Osteoblast (primary cell): ENCODE results near the gene WRAP73. TPM values are rescaled to one million over a fixed set of nuclear protein-coding genes. Genes with fewer than 3 reads are reported as not detected.

Source experiments
- DNase-seq: peaks from one replicate; pipeline ENCODE4 v3.0.0; 2011; ENCODE audit warnings: low spot score, mixed read lengths; ENCODE audit not compliant: insufficient read length; ENCODE audit errors: missing footprints
- H2AFZ ChIP-seq: 2 replicates; pipeline ENCODE4 v1.6.0; 2011; ENCODE audit warnings: mild to moderate bottlenecking, low read length
- H3K27ac ChIP-seq: 2 replicates; pipeline ENCODE4 v1.5.1; 2011; ENCODE audit warnings: mild to moderate bottlenecking, low read depth, low read length, moderate library complexity
- H3K27me3 ChIP-seq: 2 replicates; pipeline ENCODE4 v1.6.0; 2012; ENCODE audit warnings: mild to moderate bottlenecking, control low read depth, inconsistent platforms, low read length, moderate library complexity; ENCODE audit not compliant: insufficient read depth
- H3K36me3 ChIP-seq: 2 replicates; pipeline ENCODE4 v1.5.1; 2011; ENCODE audit warnings: mild to moderate bottlenecking, low read length, control low read depth, moderate library complexity; ENCODE audit not compliant: insufficient read depth
- H3K4me1 ChIP-seq: 2 replicates; pipeline ENCODE4 v1.5.1; 2011; ENCODE audit warnings: mild to moderate bottlenecking, low read length, control low read depth, moderate library complexity; ENCODE audit not compliant: insufficient read depth
- H3K4me2 ChIP-seq: 2 replicates; pipeline ENCODE4 v1.6.0; 2011; ENCODE audit warnings: mild to moderate bottlenecking, low read length; ENCODE audit not compliant: insufficient read depth
- H3K4me3 ChIP-seq: fragments of 200-600 bp; sonication (generic); 3 replicates; pipeline ENCODE4 v1.5.1; 2012; ENCODE audit warnings: mild to moderate bottlenecking, low read length, inconsistent platforms; ENCODE audit not compliant: insufficient read depth
- H3K79me2 ChIP-seq: 2 replicates; pipeline ENCODE4 v1.6.0; 2012; ENCODE audit warnings: mild to moderate bottlenecking, low read length, control low read depth, inconsistent platforms; ENCODE audit not compliant: insufficient read depth
- H3K9me3 ChIP-seq: 2 replicates; pipeline ENCODE4 v1.5.1; 2011; ENCODE audit warnings: low read depth, low read length, control low read depth
- H4K20me1 ChIP-seq: 2 replicates; pipeline ENCODE4 v1.6.0; 2012; ENCODE audit warnings: mild to moderate bottlenecking, low read length, control low read depth; ENCODE audit not compliant: insufficient read depth
- CTCF ChIP-seq: IDR thresholded peaks from 2 replicates; pipeline ENCODE4 v1.5.1; 2011; ENCODE audit warnings: mild to moderate bottlenecking, low read depth, low read length, moderate library complexity; ENCODE audit errors: extremely low read depth
- total RNA-seq: library from RNA; depleted of rRNA; stranded (reverse); fragments of >200 nt; gene quantifications from 2 replicates; pipeline ENCODE4 v1.2.3, GENCODE V29; 2012

WRAP73 gene
- total RNA-seq, 1 donor: 9.8 TPM

DNA sequence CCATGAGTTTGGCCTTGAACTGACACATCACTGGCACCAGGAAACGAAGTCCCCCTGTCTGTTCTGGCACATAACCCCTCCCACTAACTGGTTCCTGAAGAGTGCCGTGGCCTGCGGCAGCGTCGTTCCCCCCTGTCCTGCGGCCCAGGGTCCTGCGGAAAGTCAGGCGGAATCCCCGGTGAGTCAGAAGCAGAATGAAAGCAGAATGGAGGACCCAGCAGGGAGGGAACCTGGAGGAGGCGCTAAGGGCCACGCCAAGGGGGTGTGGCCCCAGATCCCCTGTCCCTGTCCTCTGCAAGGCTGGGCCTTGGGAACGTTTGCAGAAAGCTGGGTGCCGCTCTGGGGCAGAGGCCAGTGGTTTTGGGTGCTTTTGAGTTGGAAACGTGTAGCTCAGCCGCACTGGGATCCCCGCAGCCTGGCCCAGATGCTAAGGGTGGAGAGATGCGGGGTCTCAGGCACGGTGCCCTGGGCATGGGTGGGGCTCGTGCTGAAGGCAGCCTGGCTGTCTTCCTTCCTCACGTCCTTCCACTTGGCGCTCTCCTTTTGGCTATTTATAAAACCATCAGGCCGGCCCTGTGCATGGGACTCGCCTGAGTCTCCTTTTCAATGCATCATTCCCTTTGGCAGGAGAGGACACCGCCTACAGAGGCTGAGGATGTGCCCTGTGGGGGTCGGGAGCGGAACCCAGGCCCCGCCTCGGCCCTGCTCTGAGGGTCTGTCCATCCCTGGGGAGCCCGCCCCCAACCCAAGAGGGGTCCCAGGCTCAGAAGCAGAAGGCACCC lies 38.6 kb upstream of the WRAP73 start:
- H3K4me2 ChIP-seq: no peak overlapping the region

GRCh38 chr1:3687504-3687903 lies 37.6 kb upstream of the WRAP73 start:
- H3K4me2 ChIP-seq: no peak overlapping the region
- H3K4me3 ChIP-seq: no peak overlapping the region
- no peaks in the 10 kb centered on the region for H3K9me3 ChIP-seq
- no peaks in the 10 kb centered on the region for H4K20me1 ChIP-seq
- no peak for TF ChIP-seq CTCF
- H2AFZ ChIP-seq: no peak overlapping the region
- H3K4me1 ChIP-seq: no peaks in the 10 kb centered on the region
- no peaks in the 10 kb centered on the region for H3K27me3 ChIP-seq
- no peaks in the 10 kb centered on the region for H3K79me2 ChIP-seq
- no peaks in the 10 kb centered on the region for H3K36me3 ChIP-seq
- H3K27ac ChIP-seq: no peak overlapping the region
- no peak for DNase-seq

More for the DNA sequence above, 38.6 kb upstream of the WRAP73 start:
- Histone ChIP-seq H2AFZ (no peak overlapping the region), H3K4me3 (no peak overlapping the region), H4K20me1 (no peaks in the 10 kb centered on the region), H3K36me3 (no peaks in the 10 kb centered on the region), H3K4me1 (no peaks in the 10 kb centered on the region), H3K9me3 (no peaks in the 10 kb centered on the region), H3K27ac (no peak overlapping the region), H3K79me2 (no peaks in the 10 kb centered on the region), H3K27me3 (no peaks in the 10 kb centered on the region)
- TF ChIP-seq CTCF: no peak
- DNase-seq: no peak

GRCh38 chr1:3685906-3686305 lies 36.0 kb upstream of the WRAP73 start:
- no peaks in the 10 kb centered on the region for H3K36me3 ChIP-seq
- no peaks in the 10 kb centered on the region for H4K20me1 ChIP-seq
- no peak for DNase-seq
- no peak for TF ChIP-seq CTCF
- no peaks in the 10 kb centered on the region for H3K4me1 ChIP-seq
- H3K4me2 ChIP-seq: no peak overlapping the region
- no peaks in the 10 kb centered on the region for H3K27me3 ChIP-seq
- no peaks in the 10 kb centered on the region for H3K79me2 ChIP-seq
- no peak overlapping the region for H2AFZ ChIP-seq
- H3K4me3 ChIP-seq: no peak overlapping the region
- H3K27ac ChIP-seq: no peak overlapping the region
- no peaks in the 10 kb centered on the region for H3K9me3 ChIP-seq

DNA sequence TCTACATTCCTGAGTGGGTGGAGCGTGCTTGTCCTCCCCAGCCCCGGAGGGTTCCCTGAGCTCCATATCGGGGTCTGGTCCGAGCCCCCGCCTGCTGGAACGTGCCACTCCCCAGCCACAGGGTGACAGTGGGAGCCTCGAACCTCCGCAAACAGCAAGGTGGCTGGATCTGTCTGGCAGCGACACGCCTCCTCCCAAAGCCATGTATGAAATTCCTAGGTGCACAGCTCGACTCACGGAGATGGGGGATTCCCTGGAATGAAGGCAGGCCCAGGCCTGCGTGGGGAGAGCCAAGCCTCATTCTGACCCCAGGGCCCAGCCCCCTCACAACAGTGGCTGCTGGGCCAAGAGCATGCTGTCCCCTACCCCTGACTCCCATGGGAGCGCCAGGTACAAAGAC lies 35.3 kb upstream of the WRAP73 start:
- Histone ChIP-seq H3K4me3 (no peak overlapping the region), H4K20me1 (no peaks in the 10 kb centered on the region), H3K9me3 (no peaks in the 10 kb centered on the region), H3K27me3 (no peaks in the 10 kb centered on the region), H2AFZ (no peak overlapping the region), H3K79me2 (no peaks in the 10 kb centered on the region), H3K36me3 (no peaks in the 10 kb centered on the region), H3K4me1 (no peaks in the 10 kb centered on the region), H3K27ac (no peak overlapping the region), H3K4me2 (no peak overlapping the region)
- no peak for DNase-seq
- no peak for TF ChIP-seq CTCF
